Neural cell (in vitro differentiated cells): Measurements from ENCODE around the gene NPHP4.

Source experiments
- CTCF ChIP-seq: fragments of 450-650 bp; IDR thresholded peaks from 2 replicates; pipeline ENCODE4 v1.5.1; 2014; ENCODE audit warnings: antibody characterized with exemption, mild to moderate bottlenecking, moderate library complexity; ENCODE audit not compliant: poor library complexity, severe bottlenecking
- EP300 ChIP-seq: fragments of 450-650 bp; conservative IDR thresholded peaks from 2 replicates; pipeline ENCODE4 v1.6.1; 2014; ENCODE audit warnings: antibody characterized with exemption, mild to moderate bottlenecking, moderate library complexity; ENCODE audit not compliant: poor library complexity, severe bottlenecking
- EZH2 ChIP-seq: fragments of 200-600, 300-800 bp; shearing (Covaris generic), sonication (generic); IDR thresholded peaks from 2 replicates; pipeline ENCODE4 v1.6.1; 2014; ENCODE audit warnings: antibody characterized with exemption, low read length, borderline replicate concordance, mild to moderate bottlenecking; ENCODE audit not compliant: insufficient read depth, poor library complexity, severe bottlenecking
- POLR2AphosphoS5 ChIP-seq: IDR thresholded peaks from 2 replicates; pipeline ENCODE4 v1.6.1; 2012
- TAF1 ChIP-seq: IDR thresholded peaks from 2 replicates; pipeline ENCODE4 v1.6.1; 2012; ENCODE audit warnings: low read depth

GRCh38 chr1:5856246-5856815, 135.9 kb downstream of the NPHP4 start:
- no peak for TF ChIP-seq TAF1
- TF ChIP-seq CTCF = no peak
- no peak for TF ChIP-seq POLR2AphosphoS5
- no peak for TF ChIP-seq EP300
- TF ChIP-seq EZH2 = no peak
